Astrocyte of the spinal cord (primary cell): ENCODE results near the gene SNAP29.
A peak's percentile ranks its signal among the peaks of the same experiment; 100 is the strongest.
"Not testable (repeated sequence)": the region's sequence is repeated elsewhere in the genome, so short reads cannot be mapped to it uniquely, and the experiment has no call there.

ENCODE experiments used
- DNase-seq: peaks from one replicate; pipeline ENCODE4 v3.0.0; 2011; ENCODE audit warnings: low read depth, low spot score
- H3K4me3 ChIP-seq: 2 replicates; pipeline ENCODE4 v1.5.1; 2011; ENCODE audit warnings: low read depth, mild to moderate bottlenecking, low read length, moderate library complexity
- CTCF ChIP-seq: IDR thresholded peaks from 2 replicates; pipeline ENCODE4 v1.5.1; 2012; ENCODE audit warnings: low read depth, mild to moderate bottlenecking, low read length, inconsistent platforms
- in situ Hi-C: cut with HindIII; loops from 2 replicates; pipeline ENCODE4 v1.10.0; 2017; ENCODE audit warnings: low sequenced_read_pairs

SNAP29 gene

GRCh38 chr22:20885017-20885556 is 26.3 kb downstream of the SNAP29 start:
- TF ChIP-seq CTCF, result no peak

GRCh38 chr22:20885557-20886323 is 26.9 kb downstream of the SNAP29 start:
- H3K4me3 ChIP-seq, result no peak overlapping the region
- peak; percentile 95 for TF ChIP-seq CTCF
- in situ Hi-C loops, result no loop called here

More at GRCh38 chr22:20885017-20885556, 26.3 kb downstream of the SNAP29 start:
- no peak overlapping the region for H3K4me3 ChIP-seq
- DNase-seq, result no peak
- in situ Hi-C loops, result no loop called here

GRCh38 chr22:20887375-20887774 is 28.6 kb downstream of the SNAP29 start:
- in situ Hi-C loops, result no loop called here
- no peak for DNase-seq
- no peak overlapping the region for H3K4me3 ChIP-seq
- TF ChIP-seq CTCF, result no peak

More at GRCh38 chr22:20885557-20886323, 26.9 kb downstream of the SNAP29 start:
- DNase-seq, result peak; percentile 79

- no peak for DNase-seq
- no peak for TF ChIP-seq CTCF
- no peak overlapping the region for H3K4me3 ChIP-seq
- in situ Hi-C loops, result no loop called here
These were observed 30.4 kb downstream of the SNAP29 start for GRCh38 chr22:20889025-20889704.

- no peak overlapping the region for H3K4me3 ChIP-seq
- TF ChIP-seq CTCF, result no peak
- DNase-seq, result no peak
- in situ Hi-C loops, result no loop called here
These were observed 31.2 kb downstream of the SNAP29 start for GRCh38 chr22:20889904-20890540.

- H3K4me3 ChIP-seq, result no peak overlapping the region
- TF ChIP-seq CTCF, result no peak
- no peak for DNase-seq
- in situ Hi-C loops, result no loop called here
These were observed 32.2 kb downstream of the SNAP29 start for GRCh38 chr22:20890975-20891374.

- in situ Hi-C loops, H3K4me3 ChIP-seq, DNase-seq: not testable (repeated sequence)
These were observed 38.9 kb downstream of the SNAP29 start for GRCh38 chr22:20897737-20898136.
